Astrocyte of the cerebellum (primary cell): ENCODE measurements around the gene RAB7A.

Experiments used
- DNase-seq: peaks from one replicate; pipeline ENCODE4 v3.0.0-alpha.2; 2011; ENCODE audit warnings: low read depth
- H3K4me3 ChIP-seq: 2 replicates; pipeline ENCODE4 v1.5.1; 2011; ENCODE audit warnings: mild to moderate bottlenecking, low read depth, low read length, moderate library complexity
- in situ Hi-C: cut with HindIII; loops from 2 replicates; pipeline ENCODE4 v1.10.0; 2017; ENCODE audit warnings: low sequenced_read_pairs
- TF ChIP-seq, protein P1 (sequence below): IDR thresholded peaks from 2 replicates; pipeline ENCODE4 v1.5.1; 2012; ENCODE audit warnings: low read length, low read depth, moderate library complexity, mild to moderate bottlenecking; ENCODE audit errors: missing control alignments

Gene RAB7A

DNA sequence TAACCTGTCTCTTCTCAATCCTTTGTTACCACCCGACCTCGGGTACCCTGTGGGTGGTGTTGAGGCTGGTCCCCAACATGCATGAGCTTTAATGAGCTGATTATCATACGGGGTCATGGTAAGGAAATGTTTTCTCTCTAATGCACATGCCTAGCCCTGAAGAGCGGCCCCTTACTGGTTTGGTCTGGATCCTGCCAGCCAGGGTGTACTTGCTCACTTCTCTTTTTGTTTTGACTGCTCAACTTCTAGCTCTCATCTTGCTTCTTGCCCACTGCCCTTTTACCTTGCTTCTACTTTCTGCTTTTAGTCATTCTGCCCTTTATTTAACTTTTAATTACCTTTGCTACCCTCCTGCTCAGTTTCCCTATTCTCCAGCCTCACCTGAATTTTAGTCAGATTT is 109.1 kb downstream of the RAB7A start:
- no peak overlapping the region for H3K4me3 ChIP-seq
- TF ChIP-seq, protein P1, sequence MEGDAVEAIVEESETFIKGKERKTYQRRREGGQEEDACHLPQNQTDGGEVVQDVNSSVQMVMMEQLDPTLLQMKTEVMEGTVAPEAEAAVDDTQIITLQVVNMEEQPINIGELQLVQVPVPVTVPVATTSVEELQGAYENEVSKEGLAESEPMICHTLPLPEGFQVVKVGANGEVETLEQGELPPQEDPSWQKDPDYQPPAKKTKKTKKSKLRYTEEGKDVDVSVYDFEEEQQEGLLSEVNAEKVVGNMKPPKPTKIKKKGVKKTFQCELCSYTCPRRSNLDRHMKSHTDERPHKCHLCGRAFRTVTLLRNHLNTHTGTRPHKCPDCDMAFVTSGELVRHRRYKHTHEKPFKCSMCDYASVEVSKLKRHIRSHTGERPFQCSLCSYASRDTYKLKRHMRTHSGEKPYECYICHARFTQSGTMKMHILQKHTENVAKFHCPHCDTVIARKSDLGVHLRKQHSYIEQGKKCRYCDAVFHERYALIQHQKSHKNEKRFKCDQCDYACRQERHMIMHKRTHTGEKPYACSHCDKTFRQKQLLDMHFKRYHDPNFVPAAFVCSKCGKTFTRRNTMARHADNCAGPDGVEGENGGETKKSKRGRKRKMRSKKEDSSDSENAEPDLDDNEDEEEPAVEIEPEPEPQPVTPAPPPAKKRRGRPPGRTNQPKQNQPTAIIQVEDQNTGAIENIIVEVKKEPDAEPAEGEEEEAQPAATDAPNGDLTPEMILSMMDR = no peak
- no peak for DNase-seq
- in situ Hi-C loops = no loop called here

DNA sequence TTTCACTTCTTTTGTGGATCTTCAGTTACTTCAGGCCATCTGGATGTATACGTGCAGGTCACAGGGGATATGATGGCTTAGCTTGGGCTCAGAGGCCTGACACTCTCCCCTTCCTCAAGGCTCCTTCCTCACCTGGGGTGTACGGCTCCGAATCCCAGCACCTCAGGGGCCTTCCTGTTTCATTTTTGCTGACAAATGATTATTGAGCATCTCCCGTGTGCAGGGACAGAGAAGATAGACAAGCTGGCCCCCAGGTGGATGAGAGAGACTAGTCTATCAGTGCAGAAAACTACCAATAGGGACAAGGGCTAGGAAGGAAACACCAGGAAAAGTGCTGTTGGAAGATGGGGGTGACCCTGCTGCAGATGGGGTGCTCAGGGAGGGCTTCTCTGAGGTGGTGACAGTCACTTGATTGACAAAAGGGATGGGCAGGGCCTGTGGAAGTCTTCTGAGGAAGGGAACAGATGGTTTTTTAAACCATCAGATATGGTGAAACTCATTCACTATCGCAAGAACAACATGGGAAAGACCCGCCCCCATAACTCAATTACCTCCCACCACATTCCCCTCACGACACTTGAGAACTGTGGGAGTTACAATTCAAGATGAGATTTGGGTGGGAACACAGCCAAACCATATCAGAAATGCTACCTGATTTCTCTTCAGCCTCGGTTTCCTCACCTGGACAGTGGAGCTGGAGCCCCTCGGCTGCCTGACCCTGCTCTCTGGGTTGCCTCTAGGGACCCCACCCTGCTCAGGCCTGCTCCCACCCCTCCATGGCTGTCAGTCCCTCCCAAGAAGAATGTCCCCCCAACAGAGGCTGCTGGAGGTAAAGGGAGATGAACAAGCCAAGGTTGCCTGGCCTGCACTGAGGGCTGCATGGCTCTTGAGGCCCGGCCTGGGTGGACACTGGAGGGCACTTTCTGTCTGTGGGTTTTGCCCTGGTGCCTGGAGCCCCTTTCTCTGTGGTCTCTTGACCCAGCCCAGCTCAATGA is 116.2 kb downstream of the RAB7A start:
- in situ Hi-C loops = no loop called here
- DNase-seq = no peak
- no peak overlapping the region for H3K4me3 ChIP-seq
- TF ChIP-seq, protein P1 = no peak

DNA sequence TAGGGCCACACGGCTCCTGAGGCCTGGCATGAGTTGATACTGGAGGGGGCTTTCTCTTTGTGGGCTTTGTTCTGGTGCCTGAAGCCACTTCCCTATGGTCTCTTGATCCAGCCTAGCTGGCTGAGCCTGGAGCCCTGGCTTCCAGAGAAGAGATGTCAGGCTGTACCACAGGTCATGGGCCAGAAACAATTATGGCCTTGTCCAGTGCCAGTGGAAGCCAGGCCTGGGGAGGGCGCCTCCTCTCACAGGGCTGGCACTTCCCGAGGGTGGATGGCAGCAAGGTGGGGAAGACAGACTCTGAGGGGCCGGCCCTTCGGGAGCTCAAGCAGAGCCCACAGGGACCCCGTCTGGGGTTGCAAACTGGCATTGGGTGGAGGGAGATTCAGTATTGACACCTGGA is 118.5 kb downstream of the RAB7A start:
- H3K4me3 ChIP-seq = no peak overlapping the region
- DNase-seq = no peak
- in situ Hi-C loops = no loop called here
- TF ChIP-seq, protein P1 = no peak

DNA sequence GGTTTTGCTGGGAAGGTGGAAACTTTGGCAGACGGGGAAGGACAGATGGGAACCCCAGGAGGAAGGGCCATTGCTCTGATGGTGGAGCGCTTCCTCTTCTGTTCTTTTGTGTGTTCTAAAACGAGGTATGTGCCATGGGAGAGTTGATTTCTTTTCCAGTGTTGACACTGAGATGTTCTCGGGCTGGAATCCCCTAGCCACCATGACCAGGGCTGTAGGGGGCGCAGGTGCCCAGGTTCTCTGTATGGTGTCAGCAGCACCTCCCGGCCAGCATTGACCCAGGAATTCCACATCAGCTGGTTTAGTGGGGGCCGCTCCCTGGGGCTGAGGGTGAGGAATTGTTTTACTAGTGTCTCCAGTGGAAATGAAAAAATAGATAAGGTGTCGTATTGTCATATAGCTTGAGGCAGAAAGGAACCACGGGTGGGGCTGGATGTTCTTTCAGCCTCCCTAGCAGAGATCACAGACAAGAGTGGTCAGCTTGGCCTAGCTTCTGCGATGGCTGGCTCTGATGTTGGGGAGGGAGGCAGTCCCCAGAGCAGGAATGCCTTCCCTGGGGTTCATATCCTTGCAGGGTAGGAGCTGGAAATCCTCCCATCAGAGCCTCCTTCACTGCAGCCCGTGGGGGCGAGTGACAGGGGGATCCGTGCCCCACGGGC is 119.3 kb downstream of the RAB7A start:
- H3K4me3 ChIP-seq = peak overlapping the region; percentile 18

DNA sequence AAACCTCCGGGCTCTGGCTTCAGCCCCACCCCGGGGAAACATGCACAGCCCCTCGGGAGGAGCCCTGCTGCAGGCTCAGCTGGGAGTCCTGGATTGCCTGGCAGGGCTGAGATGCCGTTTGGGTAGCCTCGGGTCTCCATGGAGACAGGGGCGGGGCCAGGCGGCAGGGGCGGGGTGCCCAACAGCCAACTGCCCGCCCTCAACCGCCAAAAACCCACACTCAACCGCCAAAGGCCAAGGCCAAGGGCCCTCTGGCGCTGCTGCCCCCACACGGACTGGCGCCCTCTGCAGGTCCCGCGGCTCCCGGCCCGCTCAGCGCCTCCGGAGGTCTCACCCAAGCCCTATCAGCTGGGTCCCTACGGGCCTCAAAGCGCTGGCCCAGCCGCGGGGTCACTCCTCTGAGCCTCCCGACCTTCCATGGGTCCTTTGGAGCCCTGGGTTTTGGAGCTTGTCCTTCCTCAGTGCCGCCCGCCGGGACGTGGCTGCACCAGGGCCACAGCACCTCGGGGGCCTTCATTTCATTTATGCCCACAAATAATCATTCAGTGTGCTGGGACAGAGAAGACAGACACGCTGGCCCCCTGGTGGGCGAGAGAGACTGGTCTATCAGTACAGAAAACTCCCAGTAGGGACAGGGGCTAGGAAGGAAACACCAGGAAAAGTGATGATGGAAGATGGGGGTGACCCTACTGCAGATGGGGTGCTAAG is 119.9 kb downstream of the RAB7A start:
- TF ChIP-seq, protein P1 = peak; percentile 28
- H3K4me3 ChIP-seq = peak overlapping the region; percentile 18
- in situ Hi-C loops = no loop called here
- no peak for DNase-seq

More for the DNA sequence above, 119.3 kb downstream of the RAB7A start:
- in situ Hi-C loops = no loop called here
- DNase-seq = no peak
- TF ChIP-seq, protein P1 = peak; percentile 25

DNA sequence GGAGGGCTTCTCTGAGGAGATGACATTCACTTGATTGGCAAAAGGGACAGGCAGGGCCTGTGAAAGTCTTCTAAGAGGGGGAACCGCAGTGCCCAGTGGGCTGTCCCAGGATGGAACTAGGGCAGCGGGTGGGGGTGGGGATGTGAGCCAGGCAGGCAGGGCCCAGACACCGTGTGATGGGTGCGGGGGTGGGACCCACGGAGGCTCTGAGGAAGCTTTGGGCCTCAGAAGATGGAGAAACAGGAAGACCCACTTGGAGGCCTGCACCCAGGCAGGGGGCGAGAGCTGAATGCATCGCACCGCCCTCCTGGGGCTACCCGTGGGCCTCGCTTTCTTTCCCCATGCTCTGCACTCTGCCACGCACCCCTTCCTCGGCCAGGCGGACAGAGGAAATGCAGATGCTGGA is 120.5 kb downstream of the RAB7A start:
- TF ChIP-seq, protein P1 = no peak
- no peak overlapping the region for H3K4me3 ChIP-seq
- no peak for DNase-seq
- in situ Hi-C loops = no loop called here
